HepG2 (cell line): Measurements from ENCODE around the gene MEGF6. TPM values are rescaled to one million over a fixed set of nuclear protein-coding genes. Genes with fewer than 3 reads are reported as not detected.

Experiments used
- CREB1 ChIP-seq, 2 experiments: fragments of 450-650 bp in 1 of 2; IDR thresholded peaks; 2 replicates each; pipeline ENCODE4 v1.6.1; 2016 to 2017; ENCODE audit warnings: control low read depth in 1 of 2, mild to moderate bottlenecking in 1 of 2, missing compliant biosample characterization in 1 of 2, missing genetic modification characterization in 1 of 2
- FIP1L1 ChIP-seq: fragments of 200-400 bp; formaldehyde crosslinking; IDR thresholded peaks from 2 replicates; pipeline ENCODE4 v1.6.1; 2018; ENCODE audit warnings: low read depth, mild to moderate bottlenecking, low read length, moderate library complexity, borderline replicate concordance; ENCODE audit not compliant: insufficient read depth
- HDAC1 ChIP-seq: sonication (generic); formaldehyde crosslinking; IDR thresholded peaks from 2 replicates; pipeline ENCODE4 v1.5.1; 2020; ENCODE audit warnings: mild to moderate bottlenecking, missing genetic modification reagents
- HES4 ChIP-seq: sonication (generic); formaldehyde crosslinking; IDR thresholded peaks from 2 replicates; pipeline ENCODE4 v1.9.0; 2021; ENCODE audit warnings: mild to moderate bottlenecking, missing genetic modification reagents, borderline replicate concordance
- HNF1B ChIP-seq: sonication (generic); formaldehyde crosslinking; IDR thresholded peaks from 2 replicates; pipeline ENCODE4 v1.5.1; 2020; ENCODE audit warnings: mild to moderate bottlenecking, moderate library complexity, missing genetic modification reagents
- IKZF4 ChIP-seq: sonication (generic); formaldehyde crosslinking; IDR thresholded peaks from 2 replicates; pipeline ENCODE4 v1.5.1; 2020; ENCODE audit warnings: borderline replicate concordance, mild to moderate bottlenecking, low read depth, missing genetic modification reagents; ENCODE audit errors: not compliant biosample characterization
- KDM6A ChIP-seq: IDR thresholded peaks from 2 replicates; pipeline ENCODE4 v1.6.1; 2016; ENCODE audit warnings: low read depth
- MED1 ChIP-seq: sonication (generic); formaldehyde crosslinking; IDR thresholded peaks from 2 replicates; pipeline ENCODE4 v1.4.0; 2020; ENCODE audit warnings: missing genetic modification reagents
- MTA3 ChIP-seq: sonication (generic); formaldehyde crosslinking; IDR thresholded peaks from 2 replicates; pipeline ENCODE4 v1.4.0; 2020; ENCODE audit warnings: missing genetic modification reagents
- PHF5A ChIP-seq: IDR thresholded peaks from one replicate; pipeline ENCODE4 v1.6.1; 2018; ENCODE audit warnings: low read depth, missing genetic modification reagents; ENCODE audit not compliant: unreplicated experiment
- POLR2G ChIP-seq: fragments of 200-400 bp; formaldehyde crosslinking; IDR thresholded peaks from 2 replicates; pipeline ENCODE4 v1.6.1; 2018; ENCODE audit warnings: mild to moderate bottlenecking, low read depth, low read length, moderate library complexity
- SMC3 ChIP-seq: IDR thresholded peaks from 2 replicates; pipeline ENCODE4 v1.6.1; 2011; ENCODE audit warnings: low read length, improper control_type of control experiment
- ZBTB7B ChIP-seq: sonication (generic); formaldehyde crosslinking; IDR thresholded peaks from 2 replicates; pipeline ENCODE4 v1.4.0; 2020; ENCODE audit warnings: missing genetic modification reagents
- ZNF280D ChIP-seq: sonication (generic); formaldehyde crosslinking; IDR thresholded peaks from 2 replicates; pipeline ENCODE4 v1.5.1; 2020; ENCODE audit warnings: mild to moderate bottlenecking, missing genetic modification reagents
- ZNF30 ChIP-seq: sonication (generic); formaldehyde crosslinking; IDR thresholded peaks from 2 replicates; pipeline ENCODE4 v1.5.0; 2020; ENCODE audit warnings: mild to moderate bottlenecking, missing genetic modification reagents
- ZNF446 ChIP-seq: sonication (generic); formaldehyde crosslinking; IDR thresholded peaks from 2 replicates; pipeline ENCODE4 v1.5.0; 2020; ENCODE audit warnings: mild to moderate bottlenecking, missing genetic modification reagents
- ZNF546 ChIP-seq: sonication (generic); formaldehyde crosslinking; conservative IDR thresholded peaks from 2 replicates; pipeline ENCODE4 v1.8.1; 2023; ENCODE audit warnings: mild to moderate bottlenecking, missing genetic modification reagents
- ZNF589 ChIP-seq: sonication (generic); formaldehyde crosslinking; conservative IDR thresholded peaks from 2 replicates; pipeline ENCODE4 v1.8.0; 2022; ENCODE audit warnings: mild to moderate bottlenecking, moderate library complexity, missing genetic modification reagents
- ZNF672 ChIP-seq: sonication (generic); formaldehyde crosslinking; IDR thresholded peaks from 2 replicates; pipeline ENCODE4 v1.8.1; 2022; ENCODE audit warnings: missing genetic modification reagents
- ZNF724P ChIP-seq: sonication (generic); formaldehyde crosslinking; IDR thresholded peaks from 2 replicates; pipeline ENCODE4 v1.8.0; 2022; ENCODE audit warnings: missing genetic modification reagents, borderline replicate concordance
- ZNF747 ChIP-seq: sonication (generic); formaldehyde crosslinking; IDR thresholded peaks from 2 replicates; pipeline ENCODE4 v1.8.1; 2023; ENCODE audit warnings: missing genetic modification reagents, mild to moderate bottlenecking, borderline replicate concordance
- ZNF784 ChIP-seq: sonication (generic); formaldehyde crosslinking; IDR thresholded peaks from 2 replicates; pipeline ENCODE4 v1.5.1; 2020; ENCODE audit warnings: missing genetic modification reagents, mild to moderate bottlenecking, borderline replicate concordance
- ZSCAN12 ChIP-seq: sonication (generic); formaldehyde crosslinking; IDR thresholded peaks from 2 replicates; pipeline ENCODE4 v1.9.0; 2021; ENCODE audit warnings: mild to moderate bottlenecking, missing genetic modification reagents
- polyA plus RNA-seq, 8 experiments: library from polyadenylated mRNA; depleted of rRNA in 3 of 8; stranded (reverse) in 7 of 8; unstranded in 1 of 8; fragments of >200 nt; fragmentation: Illumina TruSeq in 4 of 8; extraction: Trizol in 4 of 8; gene quantifications; 2 replicates each; pipeline versions ENCODE4 v1.2.1 to v1.2.3, GENCODE V29; 2011 to 2016; ENCODE audit warnings: low read depth in 4 of 8, missing spikeins in 1 of 8, mixed read lengths in 1 of 8; ENCODE audit not compliant: insufficient read depth in 1 of 8
- total RNA-seq, 5 experiments: library from RNA; depleted of rRNA; stranded (reverse); fragments of >200 nt; fragmentation: Illumina TruSeq; extraction: Trizol; gene quantifications; 2 replicates each; pipeline ENCODE4 v1.2.3, GENCODE V29; 2016; ENCODE audit warnings: low read depth in 1 of 5

Gene MEGF6
- total and polyA plus RNA-seq, 2 of the 13 experiments (the other 11 are each of a cell fraction or from before 2014, with no cell fraction given): 1.9 TPM

GRCh38 chr1:3456449-3456963 lies 154.8 kb downstream of the MEGF6 start (continued):
- TF ChIP-seq FIP1L1: 0 out of 2 replicates have a peak, but pooled peaks have one; percentile 55
- peak; percentile 48; the same call in 1 of the 2 replicates for TF ChIP-seq ZNF280D (CRISPR knock-in tag)
- TF ChIP-seq ZNF30 (CRISPR knock-in tag): no peak
- no peak for TF ChIP-seq ZBTB7B (CRISPR knock-in tag)
- peak; percentile 57; the same call in 1 of the 2 replicates for TF ChIP-seq ZNF784 (CRISPR knock-in tag)
- TF ChIP-seq MTA3 (CRISPR knock-in tag): no peak
- 0 out of 2 replicates have a peak, but pooled peaks have one; percentile 27 for TF ChIP-seq HES4 (CRISPR knock-in tag)
- peak; percentile 6 for TF ChIP-seq PHF5A (CRISPR knock-in tag)
- no peak for TF ChIP-seq MED1 (CRISPR knock-in tag)
- TF ChIP-seq ZNF747 (CRISPR knock-in tag): no peak
- TF ChIP-seq ZNF589: no peak
- TF ChIP-seq POLR2G: peak; percentile 70
- no peak for TF ChIP-seq SMC3
- TF ChIP-seq ZSCAN12 (CRISPR knock-in tag): no peak
- TF ChIP-seq ZNF672 (CRISPR knock-in tag): peak; percentile 99
- no peak for TF ChIP-seq ZNF546 (CRISPR knock-in tag)
- no peak for TF ChIP-seq CREB1 (IDR thresholded peaks at IDR 0.05)
- no peak for TF ChIP-seq CREB1 (CRISPR knock-in tag; IDR thresholded peaks at IDR 0.05)
- TF ChIP-seq HNF1B (CRISPR knock-in tag): no peak
- 0 out of 2 replicates have a peak, but pooled peaks have one; percentile 3 for TF ChIP-seq KDM6A (CRISPR knock-in tag)
- peak; percentile 80 for TF ChIP-seq IKZF4 (CRISPR knock-in tag)
- TF ChIP-seq ZNF724P: no peak
- 0 out of 2 replicates have a peak, but pooled peaks have one; percentile 70 for TF ChIP-seq ZNF446 (CRISPR knock-in tag)
- 0 out of 2 replicates have a peak, but pooled peaks have one; percentile 19 for TF ChIP-seq HDAC1 (CRISPR knock-in tag)
